Embryonic facial prominence (tissue), 1 donor: ENCODE results near the gene ULK1.

Experiments
- DNase-seq: peaks from one replicate; pipeline ENCODE4 v3.0.0-alpha.2; 2016; ENCODE audit errors: extremely low spot score

Gene ULK1

DNA sequence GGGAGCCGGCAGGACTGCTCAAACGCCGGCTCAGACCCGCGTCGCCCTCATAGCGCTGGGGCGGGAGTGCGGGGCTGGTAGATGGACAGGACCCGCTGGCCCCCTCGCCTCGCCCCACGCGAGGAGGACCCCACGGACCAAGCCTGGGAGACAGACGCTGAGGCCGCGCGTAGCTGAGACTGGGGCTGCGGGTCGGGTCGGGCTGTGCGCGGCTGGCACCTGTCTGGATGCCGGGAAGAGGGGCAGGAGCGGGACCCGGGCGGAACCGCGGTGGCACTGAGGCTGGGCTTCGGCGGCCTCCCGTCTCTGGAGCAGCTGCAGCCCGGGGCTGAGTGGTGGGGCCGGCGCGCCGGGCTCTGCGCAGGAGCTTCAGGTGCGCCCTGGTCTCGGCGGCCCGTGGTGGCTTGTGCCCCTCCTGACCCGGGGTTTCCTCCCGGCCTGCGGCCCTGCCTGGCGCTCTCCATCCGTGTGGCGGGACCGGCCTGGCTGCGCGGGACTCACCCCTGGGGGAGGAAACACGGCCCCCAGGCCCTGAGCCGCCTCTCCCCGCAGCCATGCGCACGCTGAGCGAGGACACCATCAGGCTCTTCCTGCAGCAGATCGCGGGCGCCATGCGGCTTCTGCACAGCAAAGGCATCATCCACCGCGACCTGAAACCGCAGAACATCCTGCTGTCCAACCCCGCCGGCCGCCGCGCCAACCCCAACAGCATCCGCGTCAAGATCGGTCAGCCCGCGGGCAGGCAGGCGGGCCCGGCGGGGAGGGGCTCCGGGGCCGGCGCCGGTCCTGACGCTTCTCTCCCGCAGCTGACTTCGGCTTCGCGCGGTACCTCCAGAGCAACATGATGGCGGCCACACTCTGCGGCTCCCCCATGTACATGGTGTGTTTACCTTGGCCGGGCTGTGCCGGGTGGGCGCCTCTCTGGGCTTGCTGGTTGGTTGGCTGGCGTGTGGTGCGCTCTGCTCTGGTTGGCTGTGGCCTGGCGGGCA, 14.0 kb downstream of the ULK1 start:
- no peak for DNase-seq

DNA sequence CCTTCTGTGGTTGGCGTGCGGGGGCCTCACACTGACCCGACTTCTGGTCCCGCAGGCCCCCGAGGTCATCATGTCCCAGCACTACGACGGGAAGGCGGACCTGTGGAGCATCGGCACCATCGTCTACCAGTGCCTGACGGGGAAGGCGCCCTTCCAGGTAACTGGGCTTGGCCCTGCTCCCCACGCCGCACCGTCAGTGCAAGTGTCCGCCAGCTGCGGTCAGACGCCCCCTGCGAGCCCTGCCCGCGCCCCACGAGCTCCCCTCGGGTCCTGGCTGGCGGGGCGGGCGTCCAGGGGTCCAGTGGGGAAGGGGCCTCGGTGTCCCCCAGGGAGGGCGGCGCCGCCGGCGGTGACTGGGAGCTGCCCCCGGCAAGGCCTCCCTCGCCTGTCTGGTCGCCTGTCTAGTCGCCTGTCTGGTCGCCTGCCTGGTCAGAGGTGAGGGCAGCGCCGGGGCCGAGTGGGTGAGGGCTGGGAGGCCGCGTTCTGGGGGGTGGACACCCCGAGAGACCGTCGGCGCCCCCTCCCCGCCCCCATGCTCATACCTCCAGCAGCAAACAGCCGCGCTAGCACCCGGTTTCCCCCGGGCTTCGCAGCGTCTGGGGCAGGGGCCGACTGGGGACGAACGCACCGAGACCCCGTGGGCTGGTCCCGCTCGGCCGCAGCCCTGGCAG, 14.8 kb downstream of the ULK1 start:
- no peak for DNase-seq

DNA sequence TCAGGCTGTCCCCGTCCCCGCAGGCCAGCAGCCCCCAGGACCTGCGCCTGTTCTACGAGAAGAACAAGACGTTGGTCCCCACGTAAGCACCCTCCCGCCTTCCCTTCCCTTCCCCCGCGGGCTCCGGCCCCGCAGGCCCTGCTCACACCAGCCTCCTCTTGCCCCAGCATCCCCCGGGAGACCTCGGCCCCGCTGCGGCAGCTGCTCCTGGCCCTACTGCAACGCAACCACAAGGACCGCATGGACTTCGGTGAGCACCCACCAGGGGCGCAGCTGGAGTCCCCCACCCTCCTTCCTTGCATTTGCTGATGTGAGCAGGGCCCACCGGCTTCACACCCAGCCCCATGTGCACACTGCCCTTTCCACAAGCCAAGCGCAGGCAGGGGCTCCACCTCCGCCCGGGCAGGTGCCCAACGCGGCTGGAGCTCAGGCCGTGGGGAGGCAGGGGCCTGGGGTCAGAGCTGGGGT, 15.4 kb downstream of the ULK1 start:
- DNase-seq: no peak

DNA sequence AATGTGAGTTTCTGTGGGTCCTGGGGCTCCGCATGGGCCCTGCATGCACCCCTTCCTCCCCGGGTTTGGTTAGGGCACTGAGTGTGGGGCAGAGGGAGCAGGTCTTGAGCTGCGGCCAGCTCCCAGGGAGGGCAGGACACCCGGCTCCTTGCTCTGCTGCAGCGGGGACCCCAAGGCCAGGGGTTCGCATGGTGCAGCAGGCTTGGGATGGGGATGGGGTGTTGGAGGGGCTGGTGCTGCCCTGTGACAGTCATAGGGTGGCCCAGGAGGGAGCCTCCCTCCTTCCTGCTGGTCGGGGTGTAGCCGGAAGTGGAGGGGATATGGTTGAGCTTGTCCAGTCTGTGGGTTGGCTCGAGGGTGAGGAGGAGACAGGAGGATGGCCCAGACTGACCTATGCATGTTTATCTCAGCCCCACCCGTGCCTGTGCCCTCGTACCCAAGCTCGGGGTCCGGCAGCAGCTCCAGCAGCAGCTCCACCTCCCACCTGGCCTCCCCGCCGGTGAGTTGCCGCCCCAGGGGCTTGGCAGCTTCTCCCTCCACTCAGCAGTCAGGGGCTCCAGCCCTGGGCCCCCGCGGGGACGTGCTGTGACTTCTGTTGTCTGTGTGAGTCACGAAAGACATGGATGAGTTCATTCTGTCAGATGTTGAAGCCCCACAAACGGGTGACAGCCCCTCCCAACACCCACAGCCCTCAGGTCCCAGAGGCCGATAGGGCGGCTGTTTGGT, 16.0 kb downstream of the ULK1 start:
- DNase-seq: no peak

DNA sequence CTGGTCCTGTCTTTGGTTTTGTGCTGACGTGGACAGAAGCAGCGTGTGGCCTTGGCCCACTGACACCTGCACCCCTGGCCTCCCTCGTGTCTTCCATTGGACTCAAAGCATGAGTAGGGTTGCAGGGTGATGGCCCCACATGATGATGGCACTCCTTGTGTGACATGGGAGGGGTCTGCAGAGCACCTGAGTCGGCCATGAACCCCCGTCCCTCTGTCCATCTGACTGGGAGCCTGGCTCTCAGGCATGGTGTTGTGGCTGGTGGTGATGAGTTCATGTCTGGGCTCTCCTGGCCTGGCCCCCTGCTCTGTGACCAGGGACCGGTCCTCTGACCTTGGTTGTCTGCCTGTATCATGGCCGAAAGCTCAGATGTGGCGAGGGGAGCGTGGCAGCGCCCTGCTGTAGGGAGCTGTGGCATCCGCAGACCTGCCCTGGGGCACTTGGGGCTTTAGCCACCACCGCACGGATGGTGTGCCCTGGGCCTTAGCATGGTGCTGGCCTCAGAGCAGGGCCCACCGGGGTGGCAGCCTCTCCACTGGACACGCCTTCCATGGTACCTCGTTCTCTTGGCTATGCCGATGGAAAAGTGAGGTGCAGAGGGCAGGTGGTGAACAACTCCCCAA, 16.7 kb downstream of the ULK1 start:
- no peak for DNase-seq

DNA sequence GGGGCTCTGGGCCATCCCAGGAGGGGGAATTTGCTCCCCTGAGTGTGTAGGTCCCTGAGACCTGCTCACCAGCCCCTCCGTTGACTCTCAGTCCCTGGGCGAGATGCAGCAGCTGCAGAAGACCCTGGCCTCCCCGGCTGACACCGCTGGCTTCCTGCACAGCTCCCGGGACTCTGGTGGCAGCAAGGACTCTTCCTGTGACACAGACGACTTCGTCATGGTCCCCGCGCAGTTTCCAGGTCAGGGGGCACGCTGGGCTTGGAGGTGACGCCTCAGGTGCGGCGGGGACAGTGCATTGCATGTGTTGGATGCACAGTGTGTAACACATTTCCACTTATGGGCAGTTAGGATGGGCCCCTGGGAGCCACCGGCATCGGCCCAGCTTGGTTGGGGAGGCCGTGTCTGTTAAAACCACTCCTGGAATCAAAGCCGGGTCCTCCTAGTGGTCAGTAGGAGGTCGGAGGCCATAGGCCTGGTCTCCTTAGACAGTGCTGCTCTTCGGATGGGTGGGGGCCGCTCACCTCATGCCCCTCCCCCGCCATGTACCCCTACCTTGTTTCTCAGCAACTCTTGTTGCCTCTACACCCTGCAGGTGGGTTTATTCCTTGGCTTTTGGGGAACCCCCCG, 17.5 kb downstream of the ULK1 start:
- no peak for DNase-seq

DNA sequence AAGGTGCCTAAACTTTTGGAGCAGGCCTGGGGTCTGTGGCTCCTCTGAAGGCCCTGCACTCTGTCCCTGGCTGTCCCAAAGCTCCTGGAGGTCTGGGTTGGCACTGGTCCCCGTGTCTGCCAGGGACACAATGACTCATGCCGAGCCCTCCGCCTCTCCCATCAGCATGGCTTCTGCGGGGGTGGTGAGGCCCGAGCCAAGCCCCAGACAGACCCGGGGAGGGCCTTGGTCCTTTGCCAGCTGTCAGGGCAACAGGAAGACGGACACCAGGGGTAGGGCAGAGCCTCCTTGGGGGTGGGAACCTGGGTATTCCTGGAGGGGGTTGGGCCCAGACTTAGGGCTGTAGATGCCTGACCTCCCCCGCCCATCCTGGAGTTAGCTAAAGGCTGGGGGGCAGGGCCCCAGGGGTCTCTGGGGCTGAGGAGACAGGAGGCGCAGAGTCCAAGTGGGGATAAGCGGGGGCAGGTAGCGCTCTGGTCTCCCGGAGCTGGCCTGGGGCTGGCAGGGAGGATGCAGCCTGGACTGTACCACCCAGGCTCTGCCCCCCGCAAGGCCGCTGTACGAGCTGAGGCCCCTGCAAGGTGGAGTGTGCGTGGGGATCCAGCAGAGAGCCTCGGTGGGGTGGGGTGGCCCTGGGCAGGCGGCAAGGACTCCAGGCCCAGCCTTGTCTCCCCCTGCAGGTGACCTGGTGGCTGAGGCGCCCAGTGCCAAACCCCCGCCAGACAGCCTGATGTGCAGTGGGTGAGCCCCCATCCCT, 18.3 kb downstream of the ULK1 start:
- no peak for DNase-seq

DNA sequence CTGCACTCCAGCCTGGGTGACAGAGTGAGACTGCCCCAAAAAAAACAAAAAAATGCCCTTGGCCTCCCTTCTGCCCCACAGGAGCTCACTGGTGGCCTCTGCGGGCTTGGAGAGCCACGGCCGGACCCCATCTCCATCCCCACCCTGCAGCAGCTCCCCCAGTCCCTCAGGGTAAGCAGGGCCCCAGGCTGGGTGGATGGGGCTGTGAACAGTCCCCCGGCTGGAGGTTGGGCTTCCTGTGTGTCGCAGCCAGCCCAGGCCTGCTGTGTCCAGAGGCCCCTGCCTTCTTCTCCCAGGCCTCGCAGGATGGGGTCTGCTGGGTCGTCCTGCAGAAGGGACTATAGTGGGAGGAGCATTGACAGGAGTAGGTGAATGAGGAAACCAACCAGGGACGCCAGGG, 19.2 kb downstream of the ULK1 start:
- no peak for DNase-seq

DNA sequence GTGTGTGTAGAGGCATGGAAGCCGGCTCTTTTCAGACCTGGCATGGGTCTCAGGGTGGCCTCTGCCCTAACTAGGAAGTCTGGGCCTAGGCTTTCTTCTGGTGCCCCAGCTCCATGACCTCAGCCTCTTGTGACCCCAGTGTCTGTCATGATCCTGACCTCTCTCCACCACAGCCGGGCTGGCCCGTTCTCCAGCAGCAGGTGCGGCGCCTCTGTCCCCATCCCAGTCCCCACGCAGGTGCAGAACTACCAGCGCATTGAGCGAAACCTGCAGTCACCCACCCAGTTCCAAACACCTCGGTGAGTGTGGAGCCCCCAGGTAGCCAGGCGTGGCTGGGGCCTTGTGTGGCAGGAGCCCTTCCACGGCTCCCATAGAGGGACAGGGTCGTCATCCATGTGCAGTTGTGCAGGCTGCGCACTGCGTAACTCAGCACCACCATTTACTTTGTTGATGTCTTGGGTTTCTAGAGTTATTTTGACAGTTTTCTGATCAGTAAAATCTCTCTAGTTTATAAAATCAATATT, 19.8 kb downstream of the ULK1 start:
- no peak for DNase-seq

DNA sequence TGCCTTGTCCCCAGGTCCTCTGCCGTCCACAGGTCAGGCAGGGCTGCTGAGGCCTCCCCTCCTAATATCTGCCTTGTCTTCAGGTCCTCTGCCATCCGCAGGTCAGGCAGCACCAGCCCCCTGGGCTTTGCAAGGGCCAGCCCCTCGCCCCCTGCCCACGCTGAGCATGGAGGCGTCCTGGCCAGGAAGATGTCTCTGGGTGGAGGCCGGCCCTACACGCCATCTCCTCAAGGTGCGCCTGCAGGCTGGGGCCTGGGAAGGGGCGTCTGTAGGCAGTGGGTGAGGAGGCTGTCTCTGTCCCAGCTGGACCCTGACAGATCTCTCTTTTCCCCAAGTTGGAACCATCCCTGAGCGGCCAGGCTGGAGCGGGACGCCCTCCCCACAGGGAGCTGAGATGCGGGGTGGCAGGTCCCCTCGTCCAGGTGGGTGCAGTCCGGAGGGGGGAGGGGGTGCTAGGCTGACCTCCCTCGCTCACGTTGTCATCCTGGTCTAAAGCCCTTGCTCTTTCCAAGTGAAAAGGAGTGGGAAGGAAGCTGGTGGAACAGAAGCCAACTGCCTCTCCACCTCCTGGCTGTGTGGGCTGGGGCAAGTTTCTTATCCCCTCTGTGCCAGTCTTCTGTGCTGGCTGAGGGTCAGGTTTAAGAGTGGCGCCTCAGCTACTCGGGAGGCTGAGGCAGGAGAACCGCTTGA, 20.7 kb downstream of the ULK1 start:
- no peak for DNase-seq

DNA sequence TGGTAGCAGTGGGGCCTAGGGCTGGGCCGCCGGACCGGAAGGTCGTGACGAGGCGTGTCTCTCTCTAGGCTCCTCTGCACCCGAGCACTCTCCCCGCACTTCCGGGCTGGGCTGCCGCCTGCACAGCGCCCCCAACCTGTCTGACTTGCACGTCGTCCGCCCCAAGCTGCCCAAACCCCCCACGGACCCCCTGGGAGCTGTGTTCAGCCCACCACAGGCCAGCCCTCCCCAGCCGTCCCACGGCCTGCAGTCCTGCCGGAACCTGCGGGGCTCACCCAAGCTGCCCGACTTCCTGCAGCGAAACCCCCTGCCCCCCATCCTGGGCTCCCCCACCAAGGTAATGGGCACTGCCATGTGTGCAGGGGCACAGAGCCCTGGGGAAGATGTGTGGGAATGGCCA, 21.4 kb downstream of the ULK1 start:
- no peak for DNase-seq

DNA sequence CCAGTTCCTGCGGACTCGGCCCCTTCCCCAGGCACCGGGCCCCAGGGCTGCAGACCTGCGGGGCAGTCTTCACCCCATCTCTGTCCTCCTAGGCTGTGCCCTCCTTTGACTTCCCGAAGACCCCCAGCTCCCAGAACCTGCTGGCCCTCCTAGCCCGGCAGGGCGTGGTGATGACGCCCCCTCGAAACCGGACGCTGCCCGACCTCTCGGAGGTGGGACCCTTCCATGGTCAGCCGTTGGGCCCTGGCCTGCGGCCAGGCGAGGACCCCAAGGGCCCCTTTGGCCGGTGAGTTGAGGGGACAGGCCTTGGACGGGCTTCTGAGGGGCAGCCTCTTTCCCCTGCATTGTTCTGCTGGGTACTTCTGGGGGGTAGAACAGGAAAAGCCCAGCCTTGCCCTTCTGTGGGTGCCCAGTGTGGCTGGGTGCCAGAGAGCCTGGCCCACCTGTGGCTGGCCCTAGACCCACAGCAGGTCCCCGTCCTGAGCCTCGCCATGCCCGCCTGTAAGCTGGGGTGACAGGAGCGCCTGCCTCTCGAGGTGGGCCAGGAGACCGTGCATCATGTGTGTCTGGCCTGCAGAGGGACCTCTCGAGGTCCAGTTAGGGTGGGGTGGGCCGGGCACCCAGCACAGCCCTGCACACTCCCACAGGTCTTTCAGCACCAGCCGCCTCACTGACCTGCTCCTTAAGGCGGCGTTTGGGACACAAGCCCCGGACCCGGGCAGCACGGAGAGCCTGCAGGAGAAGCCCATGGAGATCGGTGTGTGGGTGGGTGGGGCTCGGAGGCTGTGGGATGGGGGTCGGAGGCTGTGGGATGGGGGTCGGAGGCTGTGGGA, 22.1 kb downstream of the ULK1 start:
- no peak for DNase-seq

DNA sequence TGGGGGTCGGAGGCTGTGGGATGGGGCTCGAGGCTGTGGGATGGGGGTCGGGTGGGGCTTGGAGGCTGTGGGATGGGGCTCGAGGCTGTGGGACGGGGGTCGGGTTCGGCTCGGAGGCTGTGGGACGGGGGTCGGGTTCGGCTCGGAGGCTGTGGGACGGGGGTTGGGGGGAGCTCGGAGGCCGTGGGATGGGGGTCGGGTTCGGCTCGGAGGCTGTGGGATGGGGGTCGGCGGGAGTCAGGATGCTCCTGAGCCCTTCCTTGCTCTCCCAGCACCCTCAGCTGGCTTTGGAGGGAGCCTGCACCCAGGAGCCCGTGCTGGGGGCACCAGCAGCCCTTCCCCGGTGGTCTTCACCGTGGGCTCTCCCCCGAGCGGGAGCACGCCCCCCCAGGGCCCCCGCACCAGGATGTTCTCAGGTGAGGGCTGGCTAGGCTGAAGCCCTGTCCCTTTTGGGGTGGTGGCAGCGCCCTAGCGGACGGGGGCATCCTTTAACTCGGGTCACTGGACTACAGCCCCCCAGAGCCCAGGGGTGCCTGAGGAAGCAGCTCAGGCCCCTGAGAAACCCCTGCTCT, 22.8 kb downstream of the ULK1 start:
- no peak for DNase-seq

DNA sequence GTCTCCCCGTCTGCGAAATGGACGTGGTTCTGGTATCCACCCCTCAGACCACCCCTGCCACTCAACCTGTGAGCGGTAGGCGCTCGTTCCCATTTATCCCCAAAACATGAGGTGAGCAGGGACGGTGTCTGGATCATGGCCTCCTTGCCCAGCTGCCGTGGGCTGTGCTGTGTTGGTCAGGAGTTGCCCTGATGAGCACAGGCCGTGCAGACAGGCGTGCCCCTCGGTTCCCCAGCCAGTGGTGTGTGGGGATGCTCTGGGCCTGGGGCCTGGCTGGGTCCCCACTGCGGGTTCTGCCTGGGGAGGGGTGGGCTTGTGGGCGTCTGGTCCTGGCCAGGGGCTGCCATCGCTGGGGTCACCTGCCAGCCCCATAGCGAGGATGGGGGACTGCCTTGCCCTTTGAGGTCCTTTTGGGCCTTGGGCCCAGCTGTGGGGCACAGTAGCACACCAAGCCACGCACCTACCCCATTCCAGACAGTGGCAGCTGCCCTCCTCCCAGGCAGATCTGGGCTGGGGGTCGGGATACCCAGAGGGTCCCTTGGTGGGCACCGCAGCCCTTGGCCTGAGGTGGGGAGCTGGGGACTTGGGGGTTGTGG, 23.4 kb downstream of the ULK1 start:
- DNase-seq: no peak

DNA sequence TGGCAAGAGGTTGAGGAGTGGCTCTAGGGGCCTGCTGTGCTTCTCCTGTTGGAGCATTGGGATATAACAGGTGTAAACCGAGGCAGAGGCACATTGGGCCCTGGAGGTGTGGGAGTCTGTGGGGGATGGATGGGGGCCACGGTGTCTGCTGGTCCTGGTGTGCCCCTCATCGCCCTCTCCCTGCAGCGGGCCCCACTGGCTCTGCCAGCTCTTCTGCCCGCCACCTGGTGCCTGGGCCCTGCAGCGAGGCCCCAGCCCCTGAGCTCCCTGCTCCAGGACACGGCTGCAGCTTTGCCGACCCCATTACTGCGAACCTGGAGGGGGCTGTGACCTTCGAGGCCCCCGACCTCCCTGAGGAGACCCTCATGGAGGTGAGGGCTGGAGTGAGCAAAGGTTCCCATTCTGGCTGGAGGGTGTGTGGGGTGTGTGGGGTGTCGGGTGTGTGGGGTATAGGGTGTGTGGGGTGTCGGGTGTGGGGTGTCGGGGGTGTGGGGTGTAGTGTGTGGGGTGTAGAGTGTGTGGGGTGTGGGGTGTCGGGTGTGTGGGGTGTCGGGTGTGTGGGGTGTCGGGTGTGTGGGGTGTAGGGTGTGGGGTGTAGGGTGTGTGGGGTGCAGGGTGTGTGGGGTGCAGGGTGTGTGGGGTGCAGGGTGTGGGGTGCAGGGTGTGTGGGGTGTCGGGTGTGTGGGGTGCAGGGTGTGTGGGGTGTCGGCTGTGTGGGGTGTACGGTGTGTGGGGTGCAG, 24.1 kb downstream of the ULK1 start:
- DNase-seq: no peak

DNA sequence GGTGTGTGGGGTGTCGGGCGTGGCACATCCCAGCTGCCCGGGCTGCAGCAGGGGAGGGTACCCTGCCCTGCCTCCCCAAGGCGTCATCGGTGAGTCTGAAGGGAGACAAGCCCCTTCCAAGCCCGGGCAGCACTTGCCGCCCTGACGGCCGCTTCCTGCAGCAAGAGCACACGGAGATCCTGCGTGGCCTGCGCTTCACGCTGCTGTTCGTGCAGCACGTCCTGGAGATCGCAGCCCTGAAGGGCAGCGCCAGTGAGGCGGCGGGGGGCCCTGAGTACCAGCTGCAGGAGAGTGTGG, 24.6 kb downstream of the ULK1 start:
- no peak for DNase-seq

DNA sequence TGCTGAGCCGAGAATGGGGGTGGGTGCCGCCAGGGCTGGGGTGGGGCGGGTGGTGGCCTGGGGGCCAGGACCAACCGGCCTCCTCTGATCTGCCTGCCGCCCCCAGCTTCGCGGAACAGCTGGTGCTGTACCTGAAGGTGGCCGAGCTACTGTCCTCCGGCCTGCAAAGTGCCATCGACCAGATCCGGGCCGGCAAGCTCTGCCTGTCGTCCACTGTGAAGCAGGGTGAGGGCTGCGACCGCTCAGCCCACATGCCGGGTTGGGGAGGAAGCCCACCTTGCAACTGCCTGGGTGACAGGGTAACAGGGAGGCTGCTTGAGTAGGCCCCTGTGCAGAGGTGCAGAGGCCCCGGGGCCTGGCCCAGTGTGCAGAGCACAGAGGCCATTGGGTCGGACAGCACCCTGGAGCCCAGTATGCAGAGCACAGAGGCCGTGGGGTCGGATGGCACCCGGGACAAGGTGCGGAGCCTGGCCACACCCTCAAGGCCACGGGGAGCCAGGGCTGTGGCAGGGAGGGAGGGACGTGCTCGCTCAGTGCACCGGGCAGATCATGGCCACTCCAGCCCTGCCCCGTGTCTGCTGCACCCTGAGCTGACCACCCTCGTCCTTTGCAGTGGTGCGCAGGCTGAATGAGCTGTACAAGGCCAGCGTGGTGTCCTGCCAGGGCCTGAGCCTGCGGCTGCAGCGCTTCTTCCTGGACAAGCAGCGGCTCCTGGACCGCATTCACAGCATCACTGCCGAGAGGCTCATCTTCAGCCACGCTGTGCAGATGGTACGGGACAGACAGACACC, 25.1 kb downstream of the ULK1 start:
- no peak for DNase-seq
